Hepatocyte (in vitro differentiated cells): ENCODE results near the gene SLC7A14. TPM values are rescaled to one million over a fixed set of nuclear protein-coding genes. Genes with fewer than 3 reads are reported as not detected.

Experiments
- DNase-seq: peaks from one replicate; pipeline ENCODE4 v3.0.0-alpha.2; 2016; ENCODE audit warnings: low spot score
- H2AFZ ChIP-seq: fragments of 200-600 bp; sonication (generic); 2 replicates; pipeline ENCODE4 v1.6.0; 2016; ENCODE audit warnings: antibody characterized with exemption, mild to moderate bottlenecking
- H3K27ac ChIP-seq: fragments of 200-600 bp; sonication (generic); 2 replicates; pipeline ENCODE4 v1.5.1; 2016; ENCODE audit warnings: mild to moderate bottlenecking
- H3K27me3 ChIP-seq: fragments of 200-600 bp; sonication (generic); 2 replicates; pipeline ENCODE4 v1.6.1; 2016
- H3K36me3 ChIP-seq: fragments of 200-600 bp; sonication (generic); replicated peaks from 2 replicates; pipeline ENCODE4 v1.5.1; 2016; ENCODE audit warnings: low read depth; ENCODE audit not compliant: insufficient read depth
- H3K4me1 ChIP-seq: fragments of 200-600 bp; sonication (generic); 2 replicates; pipeline ENCODE4 v1.5.1; 2016; ENCODE audit warnings: mild to moderate bottlenecking, moderate library complexity; ENCODE audit not compliant: insufficient read depth
- H3K4me2 ChIP-seq: fragments of 200-600 bp; sonication (generic); 2 replicates; pipeline ENCODE4 v1.6.0; 2016
- H3K4me3 ChIP-seq: fragments of 200-600 bp; sonication (generic); 2 replicates; pipeline ENCODE4 v1.5.1; 2016; ENCODE audit warnings: mild to moderate bottlenecking
- H3K79me2 ChIP-seq: fragments of 200-600 bp; sonication (generic); 2 replicates; pipeline ENCODE4 v1.6.0; 2017; ENCODE audit warnings: mild to moderate bottlenecking
- H3K9me2 ChIP-seq: fragments of 200-600 bp; sonication (generic); replicated peaks from 2 replicates; pipeline ENCODE4 v1.6.0; 2017; ENCODE audit warnings: mild to moderate bottlenecking; ENCODE audit not compliant: insufficient read depth
- H3K9me3 ChIP-seq: fragments of 200-600 bp; sonication (generic); 2 replicates; pipeline ENCODE4 v1.5.1; 2016; ENCODE audit warnings: low read depth, mild to moderate bottlenecking
- H4K20me1 ChIP-seq: fragments of 200-600 bp; sonication (generic); 2 replicates; pipeline ENCODE4 v1.6.0; 2016; ENCODE audit warnings: mild to moderate bottlenecking; ENCODE audit not compliant: insufficient read depth, poor library complexity, severe bottlenecking
- EZH2 ChIP-seq: fragments of 200-600 bp; sonication (generic); IDR thresholded peaks from 2 replicates; pipeline ENCODE4 v1.6.1; 2016; ENCODE audit warnings: antibody characterized with exemption, mild to moderate bottlenecking, borderline replicate concordance
- EZH2phosphoT487 ChIP-seq: fragments of 200-600 bp; sonication (generic); IDR thresholded peaks from one replicate; pipeline ENCODE4 v1.6.1; 2018; ENCODE audit warnings: antibody characterized with exemption, mild to moderate bottlenecking, low read depth, moderate library complexity; ENCODE audit not compliant: unreplicated experiment, severe bottlenecking
- WGBS: methylation state at CpG from one replicate; pipeline ENCODE4 v1.1.6; 2016; ENCODE audit warnings: low lambda C conversion rate; ENCODE audit errors: missing lambda C conversion rate; 5-methylcytosine and 5-hydroxymethylcytosine counted together
- polyA plus RNA-seq: library from polyadenylated mRNA; unstranded; fragments of >200 nt; fragmentation: Nextera tagmentation; extraction: Ambion mirVana; gene quantifications from 2 replicates; pipeline ENCODE4 v1.2.1, GENCODE V29; 2016
- total RNA-seq: library from RNA; depleted of rRNA; stranded (reverse); fragments of >200 nt; gene quantifications from 2 replicates; pipeline ENCODE4 v1.2.3, GENCODE V29; 2014
- TF ChIP-seq, protein P1 (sequence below): fragments of 200-600 bp; sonication (generic); IDR thresholded peaks from 2 replicates; pipeline ENCODE4 v1.5.1; 2016; ENCODE audit warnings: antibody characterized with exemption, mild to moderate bottlenecking; ENCODE audit not compliant: poor library complexity

Gene SLC7A14
- total and polyA plus RNA-seq, 2 experiments from 2014 or later: 0.10 TPM; not detected in 1

DNA sequence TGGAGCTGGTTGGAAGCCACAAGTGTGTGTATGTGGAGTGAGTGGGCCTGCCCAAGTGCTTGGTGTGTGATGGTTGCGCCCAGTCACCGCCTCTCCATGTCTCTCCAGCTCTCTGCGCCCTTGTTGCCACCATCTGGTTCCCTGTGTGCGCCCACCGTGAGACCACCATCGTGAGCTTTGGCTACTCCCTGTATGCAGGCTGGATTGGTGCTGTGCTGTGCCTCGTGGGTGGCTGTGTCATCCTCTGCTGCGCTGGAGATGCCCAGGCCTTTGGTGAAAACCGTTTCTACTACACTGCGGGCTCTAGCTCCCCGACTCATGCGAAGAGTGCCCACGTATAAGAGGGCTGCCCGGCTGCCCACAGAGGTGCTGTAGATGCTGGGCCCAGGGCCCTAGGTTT, 153.5 kb downstream of the SLC7A14 start:
- Histone ChIP-seq H3K36me3 (no peaks in the 10 kb centered on the region), H3K27me3 (no peaks in the 10 kb centered on the region), H3K4me3 (no peak overlapping the region), H2AFZ (no peak overlapping the region), H3K79me2 (no peaks in the 10 kb centered on the region), H3K9me3 (no peaks in the 10 kb centered on the region), H3K4me2 (no peak overlapping the region), H3K9me2 (no peaks in the 10 kb centered on the region), H3K27ac (no peak overlapping the region), H3K4me1 (no peaks in the 10 kb centered on the region), H4K20me1 (no peaks in the 10 kb centered on the region)
- WGBS: 95% methylated on average over 14 of the region's 14 CpGs
- TF ChIP-seq, protein P1, sequence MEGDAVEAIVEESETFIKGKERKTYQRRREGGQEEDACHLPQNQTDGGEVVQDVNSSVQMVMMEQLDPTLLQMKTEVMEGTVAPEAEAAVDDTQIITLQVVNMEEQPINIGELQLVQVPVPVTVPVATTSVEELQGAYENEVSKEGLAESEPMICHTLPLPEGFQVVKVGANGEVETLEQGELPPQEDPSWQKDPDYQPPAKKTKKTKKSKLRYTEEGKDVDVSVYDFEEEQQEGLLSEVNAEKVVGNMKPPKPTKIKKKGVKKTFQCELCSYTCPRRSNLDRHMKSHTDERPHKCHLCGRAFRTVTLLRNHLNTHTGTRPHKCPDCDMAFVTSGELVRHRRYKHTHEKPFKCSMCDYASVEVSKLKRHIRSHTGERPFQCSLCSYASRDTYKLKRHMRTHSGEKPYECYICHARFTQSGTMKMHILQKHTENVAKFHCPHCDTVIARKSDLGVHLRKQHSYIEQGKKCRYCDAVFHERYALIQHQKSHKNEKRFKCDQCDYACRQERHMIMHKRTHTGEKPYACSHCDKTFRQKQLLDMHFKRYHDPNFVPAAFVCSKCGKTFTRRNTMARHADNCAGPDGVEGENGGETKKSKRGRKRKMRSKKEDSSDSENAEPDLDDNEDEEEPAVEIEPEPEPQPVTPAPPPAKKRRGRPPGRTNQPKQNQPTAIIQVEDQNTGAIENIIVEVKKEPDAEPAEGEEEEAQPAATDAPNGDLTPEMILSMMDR: no peak
- TF ChIP-seq EZH2 (no peak), EZH2phosphoT487 (no peak)
- no peak for DNase-seq

DNA sequence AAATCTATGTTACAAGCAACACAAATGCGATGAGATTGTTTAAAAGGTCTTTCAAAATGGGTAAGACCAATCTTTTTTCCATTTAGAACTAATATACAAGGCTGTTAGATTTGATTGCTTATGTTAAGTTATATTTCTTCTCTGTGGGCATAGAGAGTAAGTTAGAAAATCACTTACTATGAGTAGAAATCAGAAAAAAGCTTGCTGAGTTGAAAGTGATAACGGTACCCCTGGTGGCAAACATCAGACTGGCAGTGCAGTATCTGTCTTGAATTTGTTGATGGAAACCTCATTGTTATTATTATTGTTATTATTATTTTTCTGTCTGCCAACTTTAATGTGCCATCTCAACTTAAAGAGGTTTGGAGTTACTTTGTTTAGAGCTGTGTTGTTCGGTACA, 154.8 kb downstream of the SLC7A14 start:
- Histone ChIP-seq H2AFZ (no peak overlapping the region), H3K9me3 (no peaks in the 10 kb centered on the region), H3K79me2 (no peaks in the 10 kb centered on the region), H3K27me3 (no peaks in the 10 kb centered on the region), H4K20me1 (no peaks in the 10 kb centered on the region), H3K36me3 (no peaks in the 10 kb centered on the region), H3K27ac (no peak overlapping the region), H3K9me2 (no peaks in the 10 kb centered on the region), H3K4me3 (no peak overlapping the region), H3K4me1 (no peaks in the 10 kb centered on the region), H3K4me2 (no peak overlapping the region)
- TF ChIP-seq EZH2phosphoT487: no peak
- TF ChIP-seq, protein P1: no peak
- TF ChIP-seq EZH2: no peak
- 96% methylated on average over 3 of the region's 3 CpGs for WGBS
- no peak for DNase-seq

DNA sequence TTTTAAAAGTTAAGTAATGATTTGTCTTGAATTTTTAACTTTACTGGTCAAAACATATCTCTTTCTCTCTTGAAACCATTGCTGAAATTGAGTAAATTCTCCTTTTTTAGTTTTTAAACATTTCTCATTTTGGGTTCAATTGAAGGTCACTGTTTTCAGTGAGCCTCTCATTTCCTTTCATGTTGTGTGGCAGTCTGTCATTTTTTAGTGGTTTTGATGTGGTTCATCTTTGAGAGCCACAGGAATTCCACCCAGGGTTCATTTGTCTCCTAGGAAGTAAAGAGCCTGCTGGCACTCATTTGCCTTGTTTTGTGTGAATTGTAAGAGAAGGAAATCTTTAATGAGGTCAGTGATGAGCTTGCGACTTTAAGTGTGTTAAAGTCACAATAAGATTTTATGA, 156.8 kb downstream of the SLC7A14 start:
- Histone ChIP-seq H3K9me2 (no peaks in the 10 kb centered on the region), H4K20me1 (no peaks in the 10 kb centered on the region), H3K36me3 (no peaks in the 10 kb centered on the region), H3K9me3 (no peaks in the 10 kb centered on the region), H3K4me2 (no peak overlapping the region), H2AFZ (no peak overlapping the region), H3K4me3 (no peak overlapping the region), H3K79me2 (no peaks in the 10 kb centered on the region), H3K27me3 (no peaks in the 10 kb centered on the region), H3K27ac (no peak overlapping the region), H3K4me1 (no peaks in the 10 kb centered on the region)
- WGBS: 56% methylated on average over 1 of the region's 1 CpG
- DNase-seq: no peak
- TF ChIP-seq EZH2 (no peak), EZH2phosphoT487 (no peak)
- TF ChIP-seq, protein P1: no peak

DNA sequence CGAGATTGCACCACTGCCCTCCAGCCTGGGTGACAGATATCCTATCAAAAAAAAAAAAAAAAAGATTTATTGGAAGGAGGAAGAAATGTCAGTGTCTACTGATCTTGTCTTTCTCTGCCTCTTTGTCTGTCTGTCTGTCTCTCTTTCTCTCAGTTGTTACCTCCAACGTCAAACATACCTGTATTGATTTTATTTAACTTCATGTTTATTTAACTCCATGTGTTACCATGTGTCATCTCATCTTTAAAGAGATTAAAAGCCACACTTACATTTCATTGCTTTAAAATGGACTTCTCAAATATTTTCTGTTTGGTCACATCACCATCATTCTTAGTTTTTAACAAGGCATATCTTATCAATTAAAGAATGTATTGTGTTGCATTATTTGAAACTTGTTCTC, 157.8 kb downstream of the SLC7A14 start:
- H3K4me3 ChIP-seq: no peak overlapping the region
- no peaks in the 10 kb centered on the region for H3K27me3 ChIP-seq
- H3K27ac ChIP-seq: no peak overlapping the region
- 62% methylated on average over 2 of the region's 2 CpGs for WGBS
- no peaks in the 10 kb centered on the region for H3K9me3 ChIP-seq
- no peaks in the 10 kb centered on the region for H3K79me2 ChIP-seq
- no peaks in the 10 kb centered on the region for H3K36me3 ChIP-seq
- H3K9me2 ChIP-seq: no peaks in the 10 kb centered on the region
- no peaks in the 10 kb centered on the region for H3K4me1 ChIP-seq
- H4K20me1 ChIP-seq: no peaks in the 10 kb centered on the region
- no peak for DNase-seq
- H2AFZ ChIP-seq: no peak overlapping the region
- H3K4me2 ChIP-seq: no peak overlapping the region
- no peak for TF ChIP-seq EZH2
- TF ChIP-seq EZH2phosphoT487: no peak
- TF ChIP-seq, protein P1: no peak
